Coronary artery (tissue), 2 donors: ENCODE measurements around the gene GZMB.

Experiments
- DNase-seq: peaks from one replicate; pipeline ENCODE4 v3.0.0-alpha.2; 2017; ENCODE audit warnings: low spot score
- H3K27ac ChIP-seq, 2 donors: fragments of 200-600 bp; sonication (generic); one replicate each; pipeline ENCODE4 v1.5.1; 2016 to 2019
- H3K4me3 ChIP-seq: fragments of 200-600 bp; sonication (generic); 2 replicates; pipeline ENCODE4 v1.5.1; 2016; ENCODE audit warnings: mild to moderate bottlenecking, moderate library complexity
- CTCF ChIP-seq: fragments of 200-600 bp; sonication (generic); IDR thresholded peaks from one replicate; pipeline ENCODE4 v1.5.1; 2019; ENCODE audit warnings: antibody characterized with exemption

The GZMB gene

GRCh38 chr14:24634158-24634557 is at the start of gene GZMB:
Gene GZMB, minus strand, starts transcription at chr14:24634190. Its CDS starts 30 bp downstream, at chr14:24634160.
- Histone ChIP-seq H3K27ac (no peak within 1 kb of the TSS), H3K4me3 (no peak within 1 kb of the TSS)
- no peak for DNase-seq

GRCh38 chr14:24681056-24681455 is 47.1 kb upstream of the GZMB start:
- no peak for DNase-seq
- no peak for TF ChIP-seq CTCF
- Histone ChIP-seq H3K27ac (no peak overlapping the region), H3K4me3 (no peak overlapping the region)

More at GRCh38 chr14:24634158-24634557, at the start of gene GZMB:
- TF ChIP-seq CTCF, result no peak

GRCh38 chr14:24680516-24680915 is 46.5 kb upstream of the GZMB start:
- H3K4me3 ChIP-seq, result no peak overlapping the region
- no peak for TF ChIP-seq CTCF
- DNase-seq, result no peak
- H3K27ac ChIP-seq, result no peak overlapping the region

- no peak for TF ChIP-seq CTCF
- DNase-seq, result no peak
- Histone ChIP-seq H3K4me3 (no peak overlapping the region), H3K27ac (peak overlapping the region in 1 of 2 donors; percentile 13)
Observed at GRCh38 chr14:24679248-24679961, 45.4 kb upstream of the GZMB start.

GRCh38 chr14:24678801-24679247 is 44.8 kb upstream of the GZMB start:
- peak; percentile 78 for DNase-seq
- peak; percentile 75 for TF ChIP-seq CTCF
- Histone ChIP-seq H3K4me3 (peak overlapping the region; percentile 56), H3K27ac (no peak overlapping the region)

GRCh38 chr14:24677956-24678355 is 44.0 kb upstream of the GZMB start:
- no peak overlapping the region for H3K27ac ChIP-seq
- no peak overlapping the region for H3K4me3 ChIP-seq
- DNase-seq, result no peak
- TF ChIP-seq CTCF, result no peak

GRCh38 chr14:24674204-24674970 is 40.4 kb upstream of the GZMB start:
- no peak overlapping the region for H3K27ac ChIP-seq
- no peak for TF ChIP-seq CTCF
- no peak for DNase-seq
- no peak overlapping the region for H3K4me3 ChIP-seq
